DLD1 (cell line): ENCODE data around the gene ADRA1B.

ENCODE experiments used
- in situ Hi-C: cut with HindIII; loops from 2 replicates; pipeline ENCODE4 v1.10.0; 2017; ENCODE audit warnings: low sequenced_read_pairs

The ADRA1B gene

GRCh38 chr5:160008877-160009590, 92.8 kb downstream of the ADRA1B start, which contains the start of gene TTC1:
TTC1 (plus strand) TSS chr5:160009139; CDS start chr5:160010529, 1,390 bp downstream.
- in situ Hi-C loops, result loop anchor here (25.0 kb wide), 1 partner anchor 203 kb away; no protein-coding TSS in a partner anchor

GRCh38 chr5:160009591-160009989, 93.3 kb downstream of the ADRA1B start:
- in situ Hi-C loops, result loop anchor here (25.0 kb wide), 1 partner anchor 203 kb away; no protein-coding TSS in a partner anchor

GRCh38 chr5:160011471-160011870, 95.2 kb downstream of the ADRA1B start:
- in situ Hi-C loops, result loop anchor here (25.0 kb wide), 1 partner anchor 201 kb away; no protein-coding TSS in a partner anchor

- in situ Hi-C loops, result loop anchor here (25.0 kb wide), 1 partner anchor 198 kb away; no protein-coding TSS in a partner anchor
These were observed 97.9 kb downstream of the ADRA1B start for GRCh38 chr5:160014197-160014596.

- in situ Hi-C loops, result loop anchor here (25.0 kb wide), 1 partner anchor 193 kb away; no protein-coding TSS in a partner anchor
These were observed 102.8 kb downstream of the ADRA1B start for GRCh38 chr5:160018945-160019625.

- in situ Hi-C loops, result loop anchor here (25.0 kb wide), 1 partner anchor 192 kb away; no protein-coding TSS in a partner anchor
These were observed 104.0 kb downstream of the ADRA1B start for GRCh38 chr5:160020266-160020770.

GRCh38 chr5:160020964-160021363, 104.7 kb downstream of the ADRA1B start:
- in situ Hi-C loops, result loop anchor here (25.0 kb wide), 1 partner anchor 191 kb away; no protein-coding TSS in a partner anchor

- in situ Hi-C loops, result loop anchor here (25.0 kb wide), 1 partner anchor 190 kb away; no protein-coding TSS in a partner anchor
These were observed 105.7 kb downstream of the ADRA1B start for GRCh38 chr5:160021831-160022446.
